ENCODE results near the gene ZNF598.

The ZNF598 gene

GRCh38 chr16:1980770-1981087 lies 28.9 kb downstream of the ZNF598 start:
- Histone ChIP-seq H3K4me3 (no peak overlapping the region), H3K36me3 (peaks cover 32 to 38% (median 36%) of the 10 kb centered on the region in 3 donors), H3K9me3 (no peaks in the 10 kb centered on the region), H3K27ac (no peak overlapping the region), H3K27me3 (peaks cover 0 to 62% of the 10 kb centered on the region in 2 donors), H3K4me1 (peaks cover 8 to 50% (median 26%) of the 10 kb centered on the region in 4 donors)
- intact Hi-C loops (cut with DNase I; ENCODE audit: low total_unique reads) = no loop called here
- no peak for DNase-seq
- no peak for TF ChIP-seq CTCF (IDR thresholded peaks at IDR 0.05)

- no peak for DNase-seq
- peaks cover 0 to 67% of the 10 kb centered on the region in 2 donors for H3K27me3 ChIP-seq
- no peaks in the 10 kb centered on the region for H3K9me3 ChIP-seq
- TF ChIP-seq CTCF (IDR thresholded peaks at IDR 0.05) = no peak
- no peak overlapping the region for H3K4me3 ChIP-seq
- peaks cover 8 to 45% (median 23%) of the 10 kb centered on the region in 4 donors for H3K4me1 ChIP-seq
- no peak overlapping the region for H3K27ac ChIP-seq
- intact Hi-C loops (cut with DNase I; ENCODE audit: low total_unique reads) = no loop called here
- peaks cover 35 to 41% (median 39%) of the 10 kb centered on the region in 3 donors for H3K36me3 ChIP-seq
These were observed 29.4 kb downstream of the ZNF598 start for GRCh38 chr16:1980030-1980769.

GRCh38 chr16:1979271-1980029 lies 30.2 kb downstream of the ZNF598 start:
- no peaks in the 10 kb centered on the region for H3K9me3 ChIP-seq
- no peak overlapping the region for H3K4me3 ChIP-seq
- H3K27ac ChIP-seq = no peak overlapping the region
- DNase-seq = no peak
- H3K4me1 ChIP-seq = peaks cover 6 to 37% (median 16%) of the 10 kb centered on the region in 4 donors
- H3K27me3 ChIP-seq = peaks cover 0 to 74% of the 10 kb centered on the region in 2 donors
- no peak for TF ChIP-seq CTCF (IDR thresholded peaks at IDR 0.05)
- H3K36me3 ChIP-seq = peaks cover 43 to 49% (median 46%) of the 10 kb centered on the region in 3 donors
- intact Hi-C loops (cut with DNase I; ENCODE audit: low total_unique reads) = no loop called here

- intact Hi-C loops (cut with DNase I; ENCODE audit: low total_unique reads) = no loop called here
- no peak overlapping the region for H3K27ac ChIP-seq
- DNase-seq = no peak
- peaks cover 0 to 83% of the 10 kb centered on the region in 2 donors for H3K27me3 ChIP-seq
- H3K9me3 ChIP-seq = no peaks in the 10 kb centered on the region
- peaks cover 7 to 40% (median 17%) of the 10 kb centered on the region in 4 donors for H3K4me1 ChIP-seq
- TF ChIP-seq CTCF (IDR thresholded peaks at IDR 0.05) = no peak
- H3K36me3 ChIP-seq = peaks cover 50 to 55% (median 52%) of the 10 kb centered on the region in 3 donors
- H3K4me3 ChIP-seq = no peak overlapping the region
These were observed 31.0 kb downstream of the ZNF598 start for GRCh38 chr16:1978476-1979120.

- TF ChIP-seq CTCF (IDR thresholded peaks at IDR 0.05) = no peak
- intact Hi-C loops (cut with DNase I; ENCODE audit: low total_unique reads) = no loop called here
- no peaks in the 10 kb centered on the region for H3K9me3 ChIP-seq
- peaks cover 50 to 55% (median 52%) of the 10 kb centered on the region in 3 donors for H3K36me3 ChIP-seq
- DNase-seq = no peak
- peaks cover 0 to 85% of the 10 kb centered on the region in 2 donors for H3K27me3 ChIP-seq
- no peak overlapping the region for H3K4me3 ChIP-seq
- no peak overlapping the region for H3K27ac ChIP-seq
- H3K4me1 ChIP-seq = peaks cover 0 to 40% (median 20%) of the 10 kb centered on the region in 4 donors
These were observed 31.7 kb downstream of the ZNF598 start for GRCh38 chr16:1977875-1978268.

All from tibial artery (tissue), 4 donors.